Ishikawa (cell line): ENCODE measurements around the gene SH2D4B.

ENCODE experiments used
- CEBPB ChIP-seq: IDR thresholded peaks from 2 replicates; pipeline ENCODE4 v1.6.1; 2012
- CREB1 ChIP-seq: IDR thresholded peaks from 2 replicates; pipeline ENCODE4 v1.6.1; 2012; ENCODE audit warnings: low read depth
- EGR1 ChIP-seq: IDR thresholded peaks from 2 replicates; pipeline ENCODE4 v1.6.1; 2012
- EP300 ChIP-seq: IDR thresholded peaks from 2 replicates; pipeline ENCODE4 v1.6.1; 2012; ENCODE audit warnings: borderline replicate concordance
- FOXM1 ChIP-seq: IDR thresholded peaks from 2 replicates; pipeline ENCODE4 v1.6.1; 2012; ENCODE audit warnings: low read depth, borderline replicate concordance
- NFIC ChIP-seq: IDR thresholded peaks from 2 replicates; pipeline ENCODE4 v1.6.1; 2012
- RAD21 ChIP-seq: IDR thresholded peaks from 2 replicates; pipeline ENCODE4 v1.6.1; 2012; ENCODE audit warnings: low read depth
- TAF1 ChIP-seq: IDR thresholded peaks from 2 replicates; pipeline ENCODE4 v1.6.1; 2012; ENCODE audit warnings: low read depth, mild to moderate bottlenecking
- TCF12 ChIP-seq: IDR thresholded peaks from 2 replicates; pipeline ENCODE4 v1.6.1; 2012; ENCODE audit warnings: low read depth
- TEAD4 ChIP-seq: IDR thresholded peaks from 2 replicates; pipeline ENCODE4 v1.6.1; 2012
- YY1 ChIP-seq: IDR thresholded peaks from 2 replicates; pipeline ENCODE4 v1.6.1; 2012; ENCODE audit warnings: low read depth
- ZBTB7A ChIP-seq: IDR thresholded peaks from 2 replicates; pipeline ENCODE4 v1.6.1; 2012; ENCODE audit warnings: low read depth
- TF ChIP-seq, protein P1 (sequence below): IDR thresholded peaks from 2 replicates; pipeline ENCODE4 v1.6.1; 2012; ENCODE audit warnings: low read depth, mild to moderate bottlenecking
- TF ChIP-seq, protein P2 (sequence below): IDR thresholded peaks from 2 replicates; pipeline ENCODE4 v1.6.1; 2012
- TF ChIP-seq, protein P3 (sequence below): IDR thresholded peaks from 2 replicates; pipeline ENCODE4 v1.6.1; 2012

Gene SH2D4B

DNA sequence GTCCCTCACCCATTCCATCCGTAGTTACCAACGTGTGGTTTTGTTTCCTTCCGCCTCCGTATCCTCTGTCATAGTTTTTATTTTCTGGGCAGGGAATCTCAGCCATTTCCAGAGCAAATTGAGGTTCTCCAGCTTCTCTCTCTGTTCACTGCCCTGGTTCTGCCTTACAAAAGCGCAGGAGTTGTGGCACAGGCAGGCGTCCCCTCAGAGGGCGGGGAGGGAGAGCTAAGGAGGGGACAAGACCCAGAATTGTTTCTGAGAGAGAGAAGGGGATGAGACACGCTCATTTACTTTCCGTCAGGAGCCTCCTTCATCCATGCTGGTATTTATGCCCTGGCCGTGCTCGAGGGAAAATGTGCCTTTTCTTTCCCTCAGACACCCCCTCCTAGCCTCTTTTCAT, 71.0 kb downstream of the SH2D4B start:
- TF ChIP-seq TAF1 (no peak), EP300 (no peak), CREB1 (no peak), CEBPB (no peak), FOXM1 (no peak), EGR1 (no peak), RAD21 (no peak), TEAD4 (no peak), NFIC (no peak), TCF12 (no peak), ZBTB7A (no peak), YY1 (no peak)
- TF ChIP-seq, protein P1, sequence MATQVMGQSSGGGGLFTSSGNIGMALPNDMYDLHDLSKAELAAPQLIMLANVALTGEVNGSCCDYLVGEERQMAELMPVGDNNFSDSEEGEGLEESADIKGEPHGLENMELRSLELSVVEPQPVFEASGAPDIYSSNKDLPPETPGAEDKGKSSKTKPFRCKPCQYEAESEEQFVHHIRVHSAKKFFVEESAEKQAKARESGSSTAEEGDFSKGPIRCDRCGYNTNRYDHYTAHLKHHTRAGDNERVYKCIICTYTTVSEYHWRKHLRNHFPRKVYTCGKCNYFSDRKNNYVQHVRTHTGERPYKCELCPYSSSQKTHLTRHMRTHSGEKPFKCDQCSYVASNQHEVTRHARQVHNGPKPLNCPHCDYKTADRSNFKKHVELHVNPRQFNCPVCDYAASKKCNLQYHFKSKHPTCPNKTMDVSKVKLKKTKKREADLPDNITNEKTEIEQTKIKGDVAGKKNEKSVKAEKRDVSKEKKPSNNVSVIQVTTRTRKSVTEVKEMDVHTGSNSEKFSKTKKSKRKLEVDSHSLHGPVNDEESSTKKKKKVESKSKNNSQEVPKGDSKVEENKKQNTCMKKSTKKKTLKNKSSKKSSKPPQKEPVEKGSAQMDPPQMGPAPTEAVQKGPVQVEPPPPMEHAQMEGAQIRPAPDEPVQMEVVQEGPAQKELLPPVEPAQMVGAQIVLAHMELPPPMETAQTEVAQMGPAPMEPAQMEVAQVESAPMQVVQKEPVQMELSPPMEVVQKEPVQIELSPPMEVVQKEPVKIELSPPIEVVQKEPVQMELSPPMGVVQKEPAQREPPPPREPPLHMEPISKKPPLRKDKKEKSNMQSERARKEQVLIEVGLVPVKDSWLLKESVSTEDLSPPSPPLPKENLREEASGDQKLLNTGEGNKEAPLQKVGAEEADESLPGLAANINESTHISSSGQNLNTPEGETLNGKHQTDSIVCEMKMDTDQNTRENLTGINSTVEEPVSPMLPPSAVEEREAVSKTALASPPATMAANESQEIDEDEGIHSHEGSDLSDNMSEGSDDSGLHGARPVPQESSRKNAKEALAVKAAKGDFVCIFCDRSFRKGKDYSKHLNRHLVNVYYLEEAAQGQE, result no peak
- TF ChIP-seq, protein P2, sequence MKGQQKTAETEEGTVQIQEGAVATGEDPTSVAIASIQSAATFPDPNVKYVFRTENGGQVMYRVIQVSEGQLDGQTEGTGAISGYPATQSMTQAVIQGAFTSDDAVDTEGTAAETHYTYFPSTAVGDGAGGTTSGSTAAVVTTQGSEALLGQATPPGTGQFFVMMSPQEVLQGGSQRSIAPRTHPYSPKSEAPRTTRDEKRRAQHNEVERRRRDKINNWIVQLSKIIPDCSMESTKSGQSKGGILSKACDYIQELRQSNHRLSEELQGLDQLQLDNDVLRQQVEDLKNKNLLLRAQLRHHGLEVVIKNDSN, result no peak
- TF ChIP-seq, protein P3, sequence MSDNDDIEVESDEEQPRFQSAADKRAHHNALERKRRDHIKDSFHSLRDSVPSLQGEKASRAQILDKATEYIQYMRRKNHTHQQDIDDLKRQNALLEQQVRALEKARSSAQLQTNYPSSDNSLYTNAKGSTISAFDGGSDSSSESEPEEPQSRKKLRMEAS, result no peak

DNA sequence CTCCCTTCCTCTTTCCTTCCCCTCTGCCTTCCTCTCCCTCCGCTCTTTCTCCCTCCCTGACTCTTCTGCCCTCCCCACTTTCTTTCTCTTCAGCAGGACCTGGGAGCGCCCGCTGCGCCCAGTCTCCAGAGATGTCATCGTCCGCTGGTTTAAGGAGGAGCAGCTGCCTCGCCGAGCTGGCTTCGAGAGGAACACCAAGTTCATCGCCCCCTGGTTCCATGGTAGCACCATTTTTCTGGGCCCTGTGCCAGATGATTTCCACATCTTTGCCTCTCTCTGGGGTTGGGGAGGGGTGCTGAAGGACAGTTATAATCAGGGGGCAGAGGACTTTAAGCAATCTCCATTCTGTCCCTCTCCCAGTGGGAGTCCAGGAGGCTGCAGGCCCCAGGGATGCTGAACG, 71.6 kb downstream of the SH2D4B start:
- TF ChIP-seq CEBPB, result no peak

DNA sequence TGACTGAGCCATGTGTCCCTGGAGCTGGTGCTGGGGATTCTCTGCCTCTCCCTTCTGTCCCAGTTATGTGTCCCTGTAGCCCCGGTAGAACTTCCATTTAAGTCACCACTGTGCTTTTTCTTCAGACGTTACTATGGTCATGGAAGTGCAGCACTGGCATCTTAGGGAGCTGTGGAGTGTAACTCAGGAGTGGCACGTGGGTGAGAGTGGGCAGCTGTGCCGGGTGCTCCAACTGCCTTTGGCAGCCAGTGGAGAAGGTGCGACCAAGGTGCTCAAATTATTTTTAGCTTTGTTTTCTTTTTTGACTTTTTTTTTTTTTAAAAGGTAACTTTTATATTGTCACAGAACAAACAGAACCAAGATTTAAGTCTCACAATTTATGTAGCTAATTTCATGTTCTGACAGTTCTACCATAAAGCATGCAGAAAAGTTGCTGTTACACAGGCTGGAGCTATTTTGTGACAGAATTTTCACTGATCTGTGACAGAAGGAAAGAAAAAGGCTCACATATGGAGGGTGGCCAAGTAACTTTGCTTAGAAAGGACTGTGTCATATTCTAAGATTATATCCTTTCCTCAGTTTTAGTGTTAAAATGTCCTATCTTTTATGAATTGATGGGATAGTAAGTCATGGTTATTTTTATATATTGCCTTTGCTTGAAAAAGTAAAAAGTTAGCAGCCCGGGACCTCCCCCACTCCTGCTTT, 73.9 kb downstream of the SH2D4B start:
- no peak for TF ChIP-seq CEBPB
- no peak for TF ChIP-seq CREB1
- no peak for TF ChIP-seq YY1
- no peak for TF ChIP-seq ZBTB7A
- TF ChIP-seq NFIC, result no peak
- TF ChIP-seq, protein P3, result no peak
- TF ChIP-seq, protein P1, result no peak
- no peak for TF ChIP-seq FOXM1

DNA sequence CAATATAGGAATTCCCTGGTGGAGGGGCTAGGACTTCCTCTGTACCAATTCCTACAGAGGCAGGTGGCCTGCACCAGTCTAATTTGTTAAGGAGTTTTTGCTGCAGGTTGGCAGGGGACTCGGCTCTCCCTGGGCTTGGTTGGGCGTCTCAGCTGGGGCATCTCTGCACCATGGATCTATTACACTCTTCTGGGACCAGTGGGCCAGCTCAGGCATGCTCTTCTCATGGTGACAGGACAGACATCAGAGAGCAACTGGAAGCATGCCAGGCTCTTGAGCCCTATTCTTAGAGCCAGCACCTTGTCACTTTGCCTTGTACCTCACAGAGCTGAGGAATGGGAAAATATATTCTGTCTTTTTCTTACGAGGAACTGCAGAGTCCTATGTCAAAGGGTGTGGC, 74.6 kb downstream of the SH2D4B start:
- TF ChIP-seq RAD21 (no peak), EGR1 (no peak), TEAD4 (no peak), EP300 (no peak), YY1 (no peak), CEBPB (no peak), TCF12 (no peak), FOXM1 (no peak), NFIC (no peak), CREB1 (no peak), ZBTB7A (no peak), TAF1 (no peak)
- TF ChIP-seq, protein P1, result no peak
- TF ChIP-seq, protein P3, result no peak
- TF ChIP-seq, protein P2, result no peak
